Activated CD4-positive, alpha-beta memory T cell treated with anti-CD3 and anti-CD28 coated beads for 36 hours (primary cell): Measurements from ENCODE around the gene DALRD3. TPM values are rescaled to one million over a fixed set of nuclear protein-coding genes. Genes with fewer than 3 reads are reported as not detected.

Experiments used
- CTCF ChIA-PET: fragments of 350-600 bp; sonication (Branson Sonifier 250); formaldehyde crosslinking; loops from one replicate; lab custom pipeline; 2021; ENCODE audit warnings: antibody characterized with exemption, inconsistent platforms; lab: Charles Lee
- POLR2A ChIA-PET: fragments of 350-600 bp; sonication (Branson Sonifier 250); formaldehyde crosslinking; loops from one replicate; lab custom pipeline; 2021; ENCODE audit warnings: antibody characterized with exemption; lab: Charles Lee
- DNase-seq: peaks from one replicate; pipeline ENCODE4 v3.0.0-alpha.2; 2020
- H3K27ac Mint-ChIP-seq: one replicate; pipeline ENCODE4 v1.8.0; 2021; ENCODE audit warnings: mixed read lengths
- H3K27me3 Mint-ChIP-seq: one replicate; pipeline ENCODE4 v1.8.0; 2021; ENCODE audit warnings: mixed read lengths
- H3K36me3 Mint-ChIP-seq: one replicate; pipeline ENCODE4 v1.8.0; 2021; ENCODE audit warnings: mixed read lengths
- H3K4me1 Mint-ChIP-seq: one replicate; pipeline ENCODE4 v1.8.0; 2021; ENCODE audit warnings: low read depth, mixed read lengths
- H3K4me3 Mint-ChIP-seq: one replicate; pipeline ENCODE4 v1.8.0; 2021; ENCODE audit warnings: mild to moderate bottlenecking, mixed read lengths
- H3K9me3 Mint-ChIP-seq: one replicate; pipeline ENCODE4 v1.8.0; 2021; ENCODE audit warnings: mixed read lengths
- intact Hi-C: fragments of 100-400 bp; cut with micrococcal nuclease; formaldehyde crosslinking; loops from one replicate; pipeline ENCODE4 v1.15.1; 2023
- total RNA-seq, 2 experiments: library from RNA; stranded (reverse); gene quantifications; one replicate each; pipeline ENCODE4 v1.2.3, GENCODE V29; 2021

DALRD3 gene
- total RNA-seq, 2 experiments from 2014 or later = 26.2 to 26.5 TPM

- ChIA-PET CTCF (interaction anchor here (0.7 to 1.8 kb wide), 2 partner anchors 41 to 65 kb away, joined by 3 to 10 read pairs; partner anchors contain the start of gene QRICH1), POLR2A (interaction anchor here (1.8 to 1.9 kb wide), 4 partner anchors 8 to 66 kb away, joined by 9 to 21 read pairs (median 18); partner anchors contain the start of genes QRICH1 and WDR6)
- peaks cover 67% of the 10 kb centered on the region for H3K36me3 Mint-ChIP-seq
- peak overlapping the region; percentile 89 for H3K27ac Mint-ChIP-seq
- intact Hi-C loops = loop anchor here (2.0 to 10.0 kb wide), 5 partner anchors 39 to 417 kb away; partner anchors contain the start of genes RHOA, TCTA and USP4
- peaks cover 48% of the 10 kb centered on the region for H3K4me1 Mint-ChIP-seq
- peak overlapping the region; percentile 86 for H3K4me3 Mint-ChIP-seq
- no peaks in the 10 kb centered on the region for H3K9me3 Mint-ChIP-seq
- no peaks in the 10 kb centered on the region for H3K27me3 Mint-ChIP-seq
- DNase-seq = no peak
Observed at GRCh38 chr3:49028298-49028672, 9.9 kb upstream of the DALRD3 start.

- intact Hi-C loops = loop anchor here (2.0 to 10.0 kb wide), 5 partner anchors 39 to 417 kb away; partner anchors contain the start of genes RHOA, TCTA and USP4
- ChIA-PET POLR2A (no interaction called here), CTCF (no interaction called here)
- Mint-ChIP-seq H3K27me3 (no peaks in the 10 kb centered on the region), H3K9me3 (no peaks in the 10 kb centered on the region), H3K36me3 (peaks cover 73% of the 10 kb centered on the region), H3K4me3 (peak overlapping the region; percentile 86), H3K27ac (peak overlapping the region; percentile 89), H3K4me1 (peaks cover 54% of the 10 kb centered on the region)
- no peak for DNase-seq
Observed at GRCh38 chr3:49027634-49028033, 9.3 kb upstream of the DALRD3 start.

GRCh38 chr3:49026536-49026935, 8.2 kb upstream of the DALRD3 start:
- ChIA-PET CTCF (interaction anchor here (0.8 to 1.2 kb wide), 3 partner anchors 9 to 38 kb away, joined by 3 read pairs; partner anchors contain the start of genes DALRD3 and WDR6), POLR2A (interaction anchor here (0.7 kb wide), 1 partner anchor 68 kb away, joined by 3 read pairs; no protein-coding TSS in a partner anchor)
- peaks cover 54% of the 10 kb centered on the region for H3K4me1 Mint-ChIP-seq
- H3K9me3 Mint-ChIP-seq = no peaks in the 10 kb centered on the region
- H3K36me3 Mint-ChIP-seq = peaks cover 71% of the 10 kb centered on the region
- no peak for DNase-seq
- H3K27me3 Mint-ChIP-seq = no peaks in the 10 kb centered on the region
- intact Hi-C loops = loop anchor here (10.0 kb wide), 3 partner anchors 318 to 418 kb away; partner anchors contain the start of genes RHOA, TCTA and USP4
- H3K4me3 Mint-ChIP-seq = no peak overlapping the region
- H3K27ac Mint-ChIP-seq = peak overlapping the region; percentile 18

- ChIA-PET POLR2A (interaction anchor here (1.1 kb wide), 2 partner anchors 15 to 18 kb away, joined by 3 to 6 read pairs; partner anchors contain the start of gene WDR6), CTCF (interaction anchor here (1.0 to 1.2 kb wide), 3 partner anchors 8 to 68 kb away, joined by 3 read pairs; partner anchors contain the start of genes DALRD3, QRICH1 and WDR6)
- no peaks in the 10 kb centered on the region for H3K9me3 Mint-ChIP-seq
- H3K4me3 Mint-ChIP-seq = peak overlapping the region; percentile 18
- H3K4me1 Mint-ChIP-seq = peaks cover 54% of the 10 kb centered on the region
- intact Hi-C loops = loop anchor here (10.0 kb wide), 3 partner anchors 319 to 419 kb away; partner anchors contain the start of genes RHOA, TCTA and USP4
- H3K36me3 Mint-ChIP-seq = peaks cover 69% of the 10 kb centered on the region
- H3K27ac Mint-ChIP-seq = peak overlapping the region; percentile 24
- no peaks in the 10 kb centered on the region for H3K27me3 Mint-ChIP-seq
- DNase-seq = no peak
Observed at GRCh38 chr3:49025793-49026520, 7.6 kb upstream of the DALRD3 start.

- Mint-ChIP-seq H3K4me1 (peaks cover 55% of the 10 kb centered on the region), H3K27me3 (no peaks in the 10 kb centered on the region)
- POLR2A ChIA-PET = interaction anchor here (0.8 to 9.7 kb wide), 4 partner anchors 14 to 65 kb away, joined by 3 to 135 read pairs (median 5); partner anchors contain the start of gene WDR6
Observed at GRCh38 chr3:49025005-49025792, 6.8 kb upstream of the DALRD3 start.

GRCh38 chr3:49024449-49024848, 6.1 kb upstream of the DALRD3 start:
- Mint-ChIP-seq H3K9me3 (no peaks in the 10 kb centered on the region), H3K4me1 (peaks cover 60% of the 10 kb centered on the region), H3K4me3 (no peak overlapping the region), H3K36me3 (peaks cover 62% of the 10 kb centered on the region), H3K27me3 (no peaks in the 10 kb centered on the region), H3K27ac (no peak overlapping the region)
- POLR2A ChIA-PET = interaction anchor here (0.7 to 9.7 kb wide), 4 partner anchors 15 to 70 kb away, joined by 3 to 135 read pairs (median 4); partner anchors contain the start of genes QRICH1 and WDR6
- intact Hi-C loops = loop anchor here (5.0 to 10.0 kb wide), 4 partner anchors 307 to 420 kb away; partner anchors contain the start of genes IP6K2, RHOA, TCTA and USP4
- no peak for DNase-seq
- CTCF ChIA-PET = interaction anchor here (1.3 to 6.3 kb wide), 2 partner anchors 17 to 35 kb away, joined by 5 to 88 read pairs; partner anchors contain the start of genes P4HTM and WDR6

More at GRCh38 chr3:49025005-49025792, 6.8 kb upstream of the DALRD3 start:
- H3K9me3 Mint-ChIP-seq = no peaks in the 10 kb centered on the region
- peak overlapping the region; percentile 24 for H3K27ac Mint-ChIP-seq
- no peak for DNase-seq
- intact Hi-C loops = loop anchor here (10.0 kb wide), 3 partner anchors 320 to 420 kb away; partner anchors contain the start of genes RHOA, TCTA and USP4
- CTCF ChIA-PET = interaction anchor here (1.0 to 6.3 kb wide), 2 partner anchors 36 to 69 kb away, joined by 3 to 88 read pairs; partner anchors contain the start of genes P4HTM and QRICH1
- H3K4me3 Mint-ChIP-seq = peak overlapping the region; percentile 18
- H3K36me3 Mint-ChIP-seq = peaks cover 65% of the 10 kb centered on the region

- peaks cover 64% of the 10 kb centered on the region for H3K4me1 Mint-ChIP-seq
- H3K36me3 Mint-ChIP-seq = peaks cover 58% of the 10 kb centered on the region
- POLR2A ChIA-PET = interaction anchor here (0.7 to 9.7 kb wide), 4 partner anchors 14 to 71 kb away, joined by 3 to 135 read pairs (median 4); partner anchors contain the start of genes P4HTM, QRICH1 and WDR6
- no peaks in the 10 kb centered on the region for H3K9me3 Mint-ChIP-seq
- H3K27me3 Mint-ChIP-seq = no peaks in the 10 kb centered on the region
- intact Hi-C loops = loop anchor here (5.0 to 10.0 kb wide), 4 partner anchors 306 to 421 kb away; partner anchors contain the start of genes IP6K2, RHOA, TCTA and USP4
- CTCF ChIA-PET = interaction anchor here (1.3 to 6.3 kb wide), 2 partner anchors 16 to 35 kb away, joined by 5 to 88 read pairs; partner anchors contain the start of genes P4HTM and WDR6
- H3K4me3 Mint-ChIP-seq = peak overlapping the region; percentile 97
- DNase-seq = no peak
- H3K27ac Mint-ChIP-seq = peak overlapping the region; percentile 58
Observed at GRCh38 chr3:49023775-49024174, 5.4 kb upstream of the DALRD3 start.

GRCh38 chr3:49022688-49023171, 4.3 kb upstream of the DALRD3 start:
- Mint-ChIP-seq H3K4me3 (peak overlapping the region; percentile 97), H3K27me3 (no peaks in the 10 kb centered on the region), H3K27ac (peak overlapping the region; percentile 98), H3K4me1 (peaks cover 57% of the 10 kb centered on the region), H3K9me3 (no peaks in the 10 kb centered on the region), H3K36me3 (peaks cover 50% of the 10 kb centered on the region)
- intact Hi-C loops = loop anchor here (5.0 to 10.0 kb wide), 4 partner anchors 305 to 422 kb away; partner anchors contain the start of genes IP6K2, RHOA, TCTA and USP4
- POLR2A ChIA-PET = interaction anchor here (1.0 to 9.7 kb wide), 9 partner anchors 9 to 550 kb away, joined by 3 to 135 read pairs (median 10); partner anchors contain the start of genes ARIH2, P4HTM, QRICH1 and USP4
- CTCF ChIA-PET = interaction anchor here (1.2 to 6.3 kb wide), 8 partner anchors 8 to 426 kb away, joined by 3 to 88 read pairs (median 17); partner anchors contain the start of genes P4HTM, QRICH1 and WDR6
- peak; percentile 31 for DNase-seq

- peak; percentile 96 for DNase-seq
- Mint-ChIP-seq H3K27ac (peak within 1 kb of the TSS; percentile 98), H3K4me1 (peaks cover 56% of the 10 kb centered on the region), H3K9me3 (no peaks in the 10 kb centered on the region), H3K36me3 (peaks cover 45% of the 10 kb centered on the region), H3K27me3 (no peaks in the 10 kb centered on the region), H3K4me3 (peak within 1 kb of the TSS; percentile 97)
- POLR2A ChIA-PET = interaction anchor here (0.5 to 9.7 kb wide), 12 partner anchors 9 to 651 kb away, joined by 3 to 135 read pairs (median 4); partner anchors contain the start of genes ARIH2, P4HTM, QRICH1 and RHOA
- intact Hi-C loops = loop anchor here (1.0 to 10.0 kb wide), 8 partner anchors 7 to 423 kb away; partner anchors contain the start of genes IMPDH2, IP6K2, QRICH1 and RHOA
- CTCF ChIA-PET = interaction anchor here (0.8 to 6.3 kb wide), 17 partner anchors 9 to 427 kb away, joined by 3 to 88 read pairs (median 5); partner anchors contain the start of genes ARIH2, P4HTM, QRICH1 and USP19
Observed at GRCh38 chr3:49021813-49022687, 3.7 kb upstream of the DALRD3 start, which contains the start of gene NDUFAF3. Gene NDUFAF3 (plus strand): TSS chr3:49022121. CDS start chr3:49022145, 24 bp downstream.
